Activated T-cell treated with anti-CD3 and anti-CD28 coated beads for 24 hours (primary cell): ENCODE data around the gene C1S.
A peak's percentile ranks its signal among the peaks of the same experiment; 100 is the strongest.

Experiments
- DNase-seq: peaks from one replicate; pipeline ENCODE4 v3.0.0-alpha.2; 2020; ENCODE audit warnings: low read depth

The C1S gene

DNA sequence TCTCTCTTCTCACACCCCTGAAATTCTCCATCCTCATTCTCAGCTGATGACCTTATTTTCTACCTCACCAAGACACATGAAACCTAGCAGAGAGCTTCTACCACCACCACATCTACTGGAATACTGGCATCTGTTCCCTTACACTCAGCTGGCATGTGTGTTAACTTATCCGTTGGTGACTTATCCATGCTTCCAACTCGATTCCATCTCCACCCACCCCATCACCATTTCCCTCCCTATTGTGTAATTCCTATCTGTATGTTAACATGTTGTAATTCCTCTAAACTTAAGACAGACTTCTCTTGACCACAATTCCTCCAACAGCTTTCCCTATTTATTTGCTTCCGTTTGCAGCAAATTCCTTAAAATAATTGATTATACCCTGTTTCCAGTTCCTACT, 15.4 kb downstream of the C1S start:
- DNase-seq: no peak

DNA sequence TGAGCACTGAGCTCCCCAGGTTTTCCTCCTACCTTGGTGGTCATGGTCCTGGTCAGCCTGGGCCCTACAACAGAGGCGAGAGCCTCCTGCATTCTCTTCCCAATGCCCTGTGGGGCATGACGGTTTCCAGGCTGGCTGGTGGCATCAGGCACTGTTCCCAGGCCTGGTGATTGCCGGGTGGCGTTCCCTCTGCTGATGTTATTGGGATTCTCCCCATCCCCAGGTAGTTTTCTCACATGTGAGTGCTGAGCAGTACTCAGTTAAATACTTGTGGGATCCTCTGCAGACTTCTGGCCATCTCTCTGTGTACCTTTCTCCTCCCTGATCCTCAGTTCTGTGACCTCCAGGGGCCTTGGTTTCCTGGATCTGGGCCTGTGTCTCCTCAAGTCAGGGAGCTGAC, 16.0 kb downstream of the C1S start:
- no peak for DNase-seq

- DNase-seq: no peak
Measured at GRCh38 chr12:7078163-7078562, 17.6 kb downstream of the C1S start.

DNA sequence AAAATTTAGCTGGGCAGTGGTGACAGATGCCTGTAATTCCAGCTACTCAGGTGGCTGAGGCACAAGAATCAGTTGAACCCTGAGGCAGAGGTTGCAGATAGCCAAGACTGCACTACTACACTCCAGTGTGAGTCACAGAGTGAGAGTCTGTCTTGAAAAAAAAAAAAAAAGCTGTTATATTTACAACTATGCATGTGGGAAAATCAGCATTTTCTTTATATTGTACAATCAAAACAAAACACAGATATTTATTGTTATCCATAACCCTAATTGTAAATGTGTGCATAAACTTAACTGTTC, 19.3 kb downstream of the C1S start:
- DNase-seq: no peak

DNA sequence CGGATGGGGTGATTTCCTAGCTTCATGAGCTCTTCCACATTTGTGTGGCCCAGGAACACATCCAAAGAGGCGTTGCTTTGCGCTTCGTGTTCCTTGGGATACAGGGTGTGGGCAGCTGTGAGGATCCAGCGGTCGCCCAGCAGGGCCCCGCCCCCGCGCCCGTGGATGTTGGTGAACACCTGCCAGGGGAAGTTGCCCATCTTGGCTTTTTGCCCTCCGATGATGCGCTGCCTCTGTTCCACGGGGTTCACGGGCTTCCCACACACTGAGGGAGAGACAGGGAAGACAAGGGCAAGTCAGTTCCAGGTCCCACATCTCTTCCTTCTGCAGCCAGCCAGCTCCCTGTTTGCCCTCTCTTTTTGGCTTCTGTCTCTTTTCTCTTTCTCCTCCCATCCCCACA, 20.5 kb downstream of the C1S start:
- no peak for DNase-seq

DNA sequence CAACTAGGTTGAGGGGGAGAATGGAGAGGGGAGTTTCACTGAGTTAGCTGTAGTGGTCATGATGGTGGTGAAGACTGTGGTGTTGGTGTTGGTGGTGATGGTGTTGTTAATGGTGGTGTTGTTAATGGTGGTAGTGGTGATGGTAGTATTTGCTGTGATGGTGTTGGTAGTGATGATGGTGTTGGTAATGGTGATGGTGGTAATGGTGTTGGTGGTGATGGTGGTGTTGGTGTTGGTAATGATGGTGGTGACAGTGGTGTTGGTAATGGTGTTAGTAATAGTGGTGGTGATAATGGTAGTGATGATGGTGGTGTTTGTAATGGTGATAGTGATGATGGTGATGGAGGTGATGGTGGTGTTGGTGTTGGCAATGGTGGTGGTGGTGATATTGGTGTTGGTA, 22.6 kb downstream of the C1S start:
- DNase-seq: no peak

GRCh38 chr12:7089196-7089871, 28.8 kb downstream of the C1S start:
- DNase-seq: no peak

DNA sequence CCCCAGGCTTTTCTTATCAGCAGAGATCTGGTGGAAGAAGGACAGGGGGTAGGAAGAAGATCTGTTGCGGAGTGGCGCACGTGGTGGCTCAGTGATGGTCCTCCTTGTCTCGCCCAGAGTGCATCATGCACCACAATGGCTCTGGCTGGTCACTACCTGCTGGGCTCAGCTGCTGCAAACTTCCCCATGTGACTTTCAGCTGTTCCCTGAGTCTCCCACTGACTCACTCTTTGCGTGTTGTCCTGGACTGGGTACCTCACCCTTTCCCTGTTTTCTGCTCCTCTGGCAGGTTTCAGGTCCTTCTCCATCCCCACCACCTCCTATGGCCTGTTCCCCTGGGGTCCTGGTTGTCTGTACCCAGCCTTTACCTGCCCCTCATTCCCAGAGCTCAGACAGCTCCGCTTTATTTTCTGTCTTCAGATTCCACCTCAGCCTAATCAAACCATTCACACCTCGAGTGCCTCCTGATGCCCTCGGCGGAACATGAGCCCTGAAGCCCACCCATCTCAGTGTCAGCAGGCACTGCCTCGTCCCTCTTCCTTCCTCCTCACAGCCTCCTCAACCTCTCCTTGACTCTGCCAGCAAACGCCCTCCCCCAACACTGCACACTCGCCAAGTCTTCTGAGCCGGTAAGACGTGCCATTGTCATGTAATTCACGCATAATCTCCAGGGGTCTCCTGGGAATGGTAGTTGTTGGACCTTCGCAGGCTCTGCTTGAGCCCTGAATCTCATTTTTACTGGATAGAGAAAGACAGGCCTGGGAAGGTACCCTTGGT, 29.9 kb downstream of the C1S start:
- no peak for DNase-seq

DNA sequence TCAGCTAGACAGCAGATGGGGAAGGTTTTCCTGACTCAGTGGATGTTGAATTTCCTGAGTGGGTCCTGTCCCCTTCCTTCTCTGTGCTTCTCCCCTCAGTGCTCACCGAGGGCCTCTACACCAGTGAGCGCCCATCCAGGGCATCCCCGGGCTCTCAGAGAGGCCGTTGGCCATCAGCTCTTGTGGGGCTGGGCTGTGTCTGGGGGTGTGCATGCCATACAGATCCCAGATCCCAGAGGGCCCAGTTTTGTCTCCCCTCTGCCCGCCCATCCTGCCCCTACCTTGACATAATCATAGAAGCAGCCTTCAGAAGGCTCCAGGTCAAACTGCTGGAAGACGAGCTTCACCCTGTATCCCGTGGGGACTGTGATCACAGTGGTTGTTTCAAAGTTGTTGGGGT, 30.7 kb downstream of the C1S start:
- no peak for DNase-seq

DNA sequence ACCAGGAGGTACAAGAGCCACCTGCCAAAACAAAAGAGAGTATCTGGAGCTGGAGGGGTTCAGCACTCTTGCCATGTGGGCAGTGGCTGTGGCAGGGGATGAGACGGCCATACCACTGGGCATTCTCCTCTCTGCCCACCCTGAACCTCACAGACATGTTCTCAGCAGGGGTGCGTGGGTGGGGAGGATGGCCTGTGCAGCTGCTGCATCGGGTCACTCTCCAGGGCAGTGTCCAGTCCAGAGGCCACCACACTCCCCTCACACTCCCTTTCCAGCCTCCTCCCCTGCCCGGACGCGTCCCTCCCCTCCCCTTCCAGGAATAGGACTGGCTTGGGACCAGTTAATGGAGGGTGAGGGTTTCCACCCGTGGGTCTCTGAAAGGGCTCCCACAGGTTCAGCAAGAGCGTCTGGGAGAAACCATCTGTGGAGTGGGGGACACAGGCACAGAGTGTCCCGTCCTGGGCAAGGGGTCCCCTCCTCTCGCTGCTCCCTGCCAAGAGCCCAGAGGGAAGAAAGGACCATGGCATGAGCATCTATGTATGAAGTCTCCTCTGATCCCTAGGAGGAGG, 31.2 kb downstream of the C1S start:
- no peak for DNase-seq

DNA sequence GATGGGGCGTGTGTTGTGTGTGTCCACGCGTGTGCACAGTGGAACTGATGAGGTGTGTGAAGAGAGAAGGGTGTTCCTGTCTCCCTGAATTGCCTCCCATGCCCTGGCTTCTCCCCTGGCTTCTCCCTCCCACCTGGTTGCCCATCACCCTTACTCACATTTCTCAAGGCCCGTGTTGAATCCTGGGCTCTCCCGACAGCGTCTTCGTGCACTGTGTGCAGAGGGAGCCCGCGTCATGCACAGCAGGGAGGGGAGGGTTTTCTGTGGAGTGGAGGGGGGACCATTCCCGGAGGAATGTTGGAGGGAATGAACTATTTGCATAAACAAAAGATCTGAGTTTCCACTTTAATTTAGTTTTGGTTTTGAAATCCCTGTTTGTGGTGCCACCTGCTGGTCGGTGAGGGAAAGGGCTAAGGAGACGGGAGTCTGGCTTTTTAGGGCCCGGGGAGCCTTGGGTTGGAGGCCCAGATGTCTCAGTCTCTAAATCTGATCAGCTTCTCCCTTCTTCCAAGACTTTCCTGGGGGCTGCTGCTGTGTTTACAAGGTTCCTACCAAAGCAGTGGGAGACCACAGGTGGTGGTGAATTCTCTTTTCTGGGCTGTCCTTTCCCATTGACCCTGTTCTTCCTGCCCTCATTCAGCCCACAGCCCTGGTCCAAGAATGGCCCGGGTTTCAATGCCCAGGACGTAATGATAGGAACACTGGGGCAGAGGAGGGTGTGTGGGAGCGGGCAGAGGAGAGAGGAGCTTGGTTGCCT, 31.9 kb downstream of the C1S start, which contains the start of gene C1R:
C1R (minus strand) TSS at position 217 of the 757 bp plus-strand sequence; CDS start at position 160, 57 bp downstream.
- peak; percentile 58 for DNase-seq

- DNase-seq: no peak
Measured at GRCh38 chr12:7092986-7093460, 32.5 kb downstream of the C1S start.

GRCh38 chr12:7093486-7093885, 33.0 kb downstream of the C1S start:
- no peak for DNase-seq

DNA sequence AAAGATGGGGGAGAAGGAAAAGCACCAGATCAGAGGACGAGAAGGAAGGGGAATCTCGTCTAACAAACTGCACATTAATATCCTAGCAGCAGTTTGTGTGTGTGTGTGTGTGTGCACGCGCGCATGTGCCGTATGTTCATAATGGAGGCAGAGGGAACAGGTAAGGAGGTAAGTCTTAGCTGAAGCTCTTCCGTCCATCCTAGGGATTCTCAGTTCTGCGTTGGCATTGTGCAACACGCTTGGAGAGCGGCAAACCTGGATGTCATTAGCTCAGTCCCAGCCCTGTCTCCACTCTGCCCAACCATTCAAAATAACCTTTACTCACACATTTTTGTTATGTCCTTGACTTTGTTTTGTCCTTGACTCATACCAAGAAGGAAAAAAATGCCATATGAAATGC, 33.4 kb downstream of the C1S start:
- DNase-seq: no peak

- no peak for DNase-seq
Measured at GRCh38 chr12:7096006-7096932, 35.8 kb downstream of the C1S start.

DNA sequence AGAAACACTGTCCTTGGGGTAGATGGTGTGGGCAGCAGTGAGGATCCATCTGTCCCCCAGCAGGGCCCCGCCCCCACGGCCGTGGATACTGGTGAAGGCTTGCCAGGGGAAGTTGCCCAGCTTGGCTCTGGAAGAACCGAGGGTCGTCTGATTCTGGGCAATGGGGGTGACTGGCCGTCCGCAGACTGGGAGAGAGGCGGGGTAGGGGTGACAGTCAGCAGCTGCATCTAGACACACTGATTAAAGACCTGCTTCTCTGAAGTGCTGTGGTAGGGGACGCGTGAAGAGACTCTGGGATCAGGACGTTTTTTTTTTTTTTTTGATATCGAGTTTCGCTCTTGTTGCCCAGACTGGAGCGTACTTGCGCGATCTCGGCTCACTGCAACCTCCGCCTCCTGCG, 36.5 kb downstream of the C1S start:
- no peak for DNase-seq

DNA sequence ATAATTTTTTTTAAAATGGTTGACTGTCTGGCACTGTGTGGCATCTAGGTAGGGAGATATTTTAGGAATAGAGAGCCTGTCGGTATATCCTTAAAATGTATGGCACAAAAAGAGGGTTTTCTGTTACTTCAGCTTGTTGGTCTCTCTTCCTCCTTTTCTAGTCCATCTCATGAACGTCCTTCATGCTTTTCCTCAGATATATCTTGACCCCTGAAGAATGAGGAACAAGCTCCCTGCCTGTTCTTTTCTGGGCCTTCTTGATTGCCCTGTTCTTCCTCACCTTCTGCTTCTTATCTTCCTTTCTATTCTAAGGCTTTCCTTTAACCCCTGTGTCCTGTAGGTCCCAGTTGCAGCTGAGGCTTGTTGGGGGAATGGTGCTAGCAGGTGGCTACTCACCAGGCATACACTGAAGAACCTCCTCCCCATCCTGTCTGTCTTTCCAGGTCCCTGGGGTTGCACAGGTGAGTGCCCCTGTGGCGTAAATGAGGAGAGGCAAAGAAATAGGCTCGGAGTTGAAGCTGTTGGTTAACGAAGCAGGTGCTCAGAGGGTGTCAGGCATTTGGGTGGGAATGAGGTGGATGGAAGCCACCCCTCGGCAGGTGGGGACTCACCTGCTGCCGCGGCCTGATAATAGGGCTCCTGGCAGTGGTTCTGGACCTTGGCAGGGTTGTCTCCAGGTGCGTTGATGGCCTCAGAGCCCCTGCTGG, 38.9 kb downstream of the C1S start:
- DNase-seq: no peak

DNA sequence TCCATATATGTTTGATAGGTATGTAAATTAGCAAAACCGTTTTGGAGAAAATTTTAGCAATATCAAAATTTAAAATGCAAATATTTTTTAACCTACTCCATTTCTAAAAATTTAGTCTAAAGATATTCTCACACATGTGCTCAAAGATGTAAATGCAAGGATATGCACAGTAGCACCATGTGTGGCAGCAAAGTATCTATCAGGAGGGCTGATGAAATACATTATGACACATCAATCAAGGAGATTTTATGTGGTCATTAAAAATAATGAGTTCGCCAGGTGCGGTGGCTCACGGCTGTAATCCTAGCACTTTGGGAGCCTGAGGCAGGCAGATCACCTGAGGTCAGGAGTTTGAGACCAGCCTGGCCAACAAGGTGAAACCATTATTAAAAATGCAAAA, 39.7 kb downstream of the C1S start:
- no peak for DNase-seq

GRCh38 chr12:7101047-7101693, 40.7 kb downstream of the C1S start:
- no peak for DNase-seq

GRCh38 chr12:7101694-7102131, 41.2 kb downstream of the C1S start:
- no peak for DNase-seq
